ENCODE results near the gene PSMB2.
A peak's percentile ranks its signal among the peaks of the same experiment; 100 is the strongest.

PSMB2 gene

GRCh38 chr1:35574125-35574654, 67.1 kb downstream of the PSMB2 start:
- Histone ChIP-seq H3K4me1 (ENCODE audit: insufficient read depth, low read length, severe bottlenecking) (peaks cover 17% of the 10 kb centered on the region), H3K9me3 (ENCODE audit: low read length) (no peaks in the 10 kb centered on the region), H3K9me2 (ENCODE audit: low read depth, low read length) (no peaks in the 10 kb centered on the region), H3K79me2 (ENCODE audit: insufficient read depth, low read length) (no peaks in the 10 kb centered on the region), H4K20me1 (ENCODE audit: insufficient read depth, low read length) (no peaks in the 10 kb centered on the region), H3K4me2 (ENCODE audit: low read length) (no peak overlapping the region), H3F3A (ENCODE audit: insufficient read depth, low read length) (no peaks in the 10 kb centered on the region), H3K9ac (ENCODE audit: low read length) (no peak overlapping the region), H3K27ac (ENCODE audit: low read depth, low read length, poor library complexity, severe bottlenecking) (no peak overlapping the region), H2AFZ (ENCODE audit: low read length) (no peak overlapping the region), H3K27me3 (ENCODE audit: insufficient read depth, low read length) (no peaks in the 10 kb centered on the region; the same call in 1 of the 2 replicates), H3K4me3 (ENCODE audit: low read depth, low read length, poor library complexity, severe bottlenecking) (no peak overlapping the region), H3K36me3 (ENCODE audit: insufficient read depth, low read length) (no peaks in the 10 kb centered on the region)
- TF ChIP-seq EZH2 (IDR thresholded peaks at IDR 0.05; ENCODE audit: borderline replicate concordance, low read length): no peak
- TF ChIP-seq, protein P1, sequence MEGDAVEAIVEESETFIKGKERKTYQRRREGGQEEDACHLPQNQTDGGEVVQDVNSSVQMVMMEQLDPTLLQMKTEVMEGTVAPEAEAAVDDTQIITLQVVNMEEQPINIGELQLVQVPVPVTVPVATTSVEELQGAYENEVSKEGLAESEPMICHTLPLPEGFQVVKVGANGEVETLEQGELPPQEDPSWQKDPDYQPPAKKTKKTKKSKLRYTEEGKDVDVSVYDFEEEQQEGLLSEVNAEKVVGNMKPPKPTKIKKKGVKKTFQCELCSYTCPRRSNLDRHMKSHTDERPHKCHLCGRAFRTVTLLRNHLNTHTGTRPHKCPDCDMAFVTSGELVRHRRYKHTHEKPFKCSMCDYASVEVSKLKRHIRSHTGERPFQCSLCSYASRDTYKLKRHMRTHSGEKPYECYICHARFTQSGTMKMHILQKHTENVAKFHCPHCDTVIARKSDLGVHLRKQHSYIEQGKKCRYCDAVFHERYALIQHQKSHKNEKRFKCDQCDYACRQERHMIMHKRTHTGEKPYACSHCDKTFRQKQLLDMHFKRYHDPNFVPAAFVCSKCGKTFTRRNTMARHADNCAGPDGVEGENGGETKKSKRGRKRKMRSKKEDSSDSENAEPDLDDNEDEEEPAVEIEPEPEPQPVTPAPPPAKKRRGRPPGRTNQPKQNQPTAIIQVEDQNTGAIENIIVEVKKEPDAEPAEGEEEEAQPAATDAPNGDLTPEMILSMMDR (IDR thresholded peaks at IDR 0.05; ENCODE audit: low read length): no peak

GRCh38 chr1:35573198-35574124, 67.9 kb downstream of the PSMB2 start, which contains the start of gene TFAP2E:
Gene TFAP2E, plus strand, starts transcription at chr1:35573314. Its CDS starts 264 bp downstream, at chr1:35573578.
- no peak within 1 kb of the TSS for H3K27ac ChIP-seq (ENCODE audit: low read depth, low read length, poor library complexity, severe bottlenecking)
- H3K27me3 ChIP-seq (ENCODE audit: insufficient read depth, low read length): no peaks in the 10 kb centered on the region; the same call in 1 of the 2 replicates
- peak within 1 kb of the TSS; percentile 50 for H3K4me2 ChIP-seq (ENCODE audit: low read length)
- TF ChIP-seq, protein P1 (IDR thresholded peaks at IDR 0.05; ENCODE audit: low read length): no peak
- no peak for TF ChIP-seq EZH2 (IDR thresholded peaks at IDR 0.05; ENCODE audit: borderline replicate concordance, low read length)
- no peaks in the 10 kb centered on the region for H3K79me2 ChIP-seq (ENCODE audit: insufficient read depth, low read length)
- H3K9me2 ChIP-seq (ENCODE audit: low read depth, low read length): no peaks in the 10 kb centered on the region
- no peaks in the 10 kb centered on the region for H3F3A ChIP-seq (ENCODE audit: insufficient read depth, low read length)
- H4K20me1 ChIP-seq (ENCODE audit: insufficient read depth, low read length): no peaks in the 10 kb centered on the region
- no peaks in the 10 kb centered on the region for H3K36me3 ChIP-seq (ENCODE audit: insufficient read depth, low read length)
- peak within 1 kb of the TSS; percentile 43 for H3K4me3 ChIP-seq (ENCODE audit: low read depth, low read length, poor library complexity, severe bottlenecking)
- no peaks in the 10 kb centered on the region for H3K9me3 ChIP-seq (ENCODE audit: low read length)
- no peak within 1 kb of the TSS for H2AFZ ChIP-seq (ENCODE audit: low read length)
- H3K9ac ChIP-seq (ENCODE audit: low read length): no peak within 1 kb of the TSS
- peaks cover 16% of the 10 kb centered on the region for H3K4me1 ChIP-seq (ENCODE audit: insufficient read depth, low read length, severe bottlenecking)

GRCh38 chr1:35572296-35572695, 69.0 kb downstream of the PSMB2 start:
- no peak overlapping the region for H3K4me3 ChIP-seq (ENCODE audit: low read depth, low read length, poor library complexity, severe bottlenecking)
- no peaks in the 10 kb centered on the region for H4K20me1 ChIP-seq (ENCODE audit: insufficient read depth, low read length)

More at GRCh38 chr1:35572296-35572695, 69.0 kb downstream of the PSMB2 start:
- Histone ChIP-seq H3K79me2 (ENCODE audit: insufficient read depth, low read length) (no peaks in the 10 kb centered on the region), H3K9me3 (ENCODE audit: low read length) (no peaks in the 10 kb centered on the region), H3K4me1 (ENCODE audit: insufficient read depth, low read length, severe bottlenecking) (peaks cover 5% of the 10 kb centered on the region), H3K27ac (ENCODE audit: low read depth, low read length, poor library complexity, severe bottlenecking) (no peak overlapping the region), H3K9me2 (ENCODE audit: low read depth, low read length) (no peaks in the 10 kb centered on the region), H2AFZ (ENCODE audit: low read length) (no peak overlapping the region), H3K4me2 (ENCODE audit: low read length) (no peak overlapping the region), H3F3A (ENCODE audit: insufficient read depth, low read length) (no peaks in the 10 kb centered on the region), H3K9ac (ENCODE audit: low read length) (no peak overlapping the region), H3K36me3 (ENCODE audit: insufficient read depth, low read length) (no peaks in the 10 kb centered on the region), H3K27me3 (ENCODE audit: insufficient read depth, low read length) (no peaks in the 10 kb centered on the region; the same call in 1 of the 2 replicates)
- no peak for TF ChIP-seq EZH2 (IDR thresholded peaks at IDR 0.05; ENCODE audit: borderline replicate concordance, low read length)
- TF ChIP-seq, protein P1 (IDR thresholded peaks at IDR 0.05; ENCODE audit: low read length): no peak

Measured in OCI-LY1 (cell line).